Left colon (tissue), 2 donors: ENCODE measurements around the gene PRSS27. TPM values are rescaled to one million over a fixed set of nuclear protein-coding genes. Genes with fewer than 3 reads are reported as not detected.
A peak's percentile ranks its signal among the peaks of the same experiment; 100 is the strongest.
"Not testable (repeated sequence)": the region's sequence is repeated elsewhere in the genome, so short reads cannot be mapped to it uniquely, and the experiment has no call there.

Source experiments
- ATAC-seq: fragments of 200-7000 bp; cut with Tn5 transposase; one replicate; pipeline ENCODE4 v1.9.1; 2020; ENCODE audit warnings: mild to moderate bottlenecking, moderate library complexity
- DNase-seq, 2 donors: peaks; one replicate each; pipeline ENCODE4 v3.0.0-alpha.2; 2020
- intact Hi-C, 2 donors: fragments of 100-400 bp; cut with DNase I in 1 of 2; cut with micrococcal nuclease in 1 of 2; formaldehyde crosslinking; loops; one replicate each; pipeline versions ENCODE4 v1.11.2 to v1.14.0; 2022; cut with DNase I, micrococcal nuclease
- total RNA-seq, 2 donors: library from RNA; stranded (reverse); fragmentation: NEBNext Ultra II Directional; extraction: Animal tissue kit (Norgen Biotek cat#: 25700); gene quantifications; one replicate each; pipeline ENCODE4 v1.2.1, GENCODE V29; 2021
- donor health status: DM: no; HTN: no; CAD: no.
- donor health status: DM: yes; HTN: yes; CAD: no.

The PRSS27 gene
- total RNA-seq, 2 donors from 2014 or later, result 0.34 to 0.76 TPM

DNA sequence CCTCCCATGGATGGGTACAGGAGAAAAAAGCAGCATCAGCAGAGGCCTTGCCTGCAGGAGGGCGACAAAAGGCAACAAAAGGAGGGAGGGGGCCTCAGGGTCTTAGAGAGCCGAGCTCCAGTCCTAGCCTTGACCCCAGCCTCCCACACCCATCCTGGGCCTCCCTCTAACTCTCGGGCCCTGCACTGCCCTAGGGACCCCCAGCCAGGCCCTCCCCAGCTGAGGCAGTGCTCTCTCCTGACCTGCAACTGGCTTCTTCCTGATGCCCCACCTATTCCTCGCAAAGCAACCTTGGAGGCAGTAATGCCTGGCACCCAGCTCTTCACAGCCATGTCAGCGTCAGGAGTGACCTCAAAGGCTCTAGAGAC lies 17.2 kb upstream of the PRSS27 start:
- DNase-seq, result no peak
- ATAC-seq, result no peak
- intact Hi-C loops, result no loop called here

GRCh38 chr16:2736476-2737237 lies 16.6 kb upstream of the PRSS27 start:
- DNase-seq, result no peak
- ATAC-seq, result no peak
- intact Hi-C loops, result no loop called here

- no peak for ATAC-seq
- intact Hi-C loops, result no loop called here
Measured at GRCh38 chr16:2734844-2735515, 15.0 kb upstream of the PRSS27 start.

GRCh38 chr16:2728034-2728433 lies 8.0 kb upstream of the PRSS27 start:
- intact Hi-C loops, result no loop called here
- DNase-seq (no peak), ATAC-seq (no peak)

More at GRCh38 chr16:2734844-2735515, 15.0 kb upstream of the PRSS27 start:
- no peak for DNase-seq

- no peak for DNase-seq
- ATAC-seq, result no peak
- intact Hi-C loops, result no loop called here
Measured at GRCh38 chr16:2726923-2727322, 6.9 kb upstream of the PRSS27 start.

DNA sequence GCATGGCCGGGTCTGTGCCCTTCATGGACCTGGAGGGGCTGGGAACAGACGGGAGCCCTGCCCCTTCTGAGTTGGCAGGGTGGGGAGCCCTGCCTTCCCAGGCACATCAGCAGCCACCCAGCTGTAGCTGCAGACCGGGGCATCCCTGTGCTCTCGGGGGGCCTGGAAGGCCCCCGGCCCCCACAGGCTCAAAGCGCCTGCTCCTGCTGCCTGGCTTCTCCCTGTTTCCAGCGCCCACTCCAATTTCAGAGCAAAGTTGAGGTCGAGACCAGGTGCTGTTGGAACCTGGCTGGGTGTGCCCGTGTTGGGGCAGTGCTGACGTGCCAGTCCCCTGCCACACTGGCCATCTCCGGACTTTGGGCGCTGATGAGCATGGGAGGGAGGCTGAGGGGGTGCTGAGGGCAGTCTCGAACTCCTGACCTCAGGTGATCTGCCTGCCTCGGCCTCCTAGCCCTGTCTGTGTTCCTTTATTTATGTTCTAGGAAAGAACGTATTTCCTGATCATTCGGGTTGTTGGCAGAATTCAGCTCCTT lies 4.9 kb upstream of the PRSS27 start:
- intact Hi-C loops, result no loop called here
- ATAC-seq (no peak), DNase-seq (no peak)

DNA sequence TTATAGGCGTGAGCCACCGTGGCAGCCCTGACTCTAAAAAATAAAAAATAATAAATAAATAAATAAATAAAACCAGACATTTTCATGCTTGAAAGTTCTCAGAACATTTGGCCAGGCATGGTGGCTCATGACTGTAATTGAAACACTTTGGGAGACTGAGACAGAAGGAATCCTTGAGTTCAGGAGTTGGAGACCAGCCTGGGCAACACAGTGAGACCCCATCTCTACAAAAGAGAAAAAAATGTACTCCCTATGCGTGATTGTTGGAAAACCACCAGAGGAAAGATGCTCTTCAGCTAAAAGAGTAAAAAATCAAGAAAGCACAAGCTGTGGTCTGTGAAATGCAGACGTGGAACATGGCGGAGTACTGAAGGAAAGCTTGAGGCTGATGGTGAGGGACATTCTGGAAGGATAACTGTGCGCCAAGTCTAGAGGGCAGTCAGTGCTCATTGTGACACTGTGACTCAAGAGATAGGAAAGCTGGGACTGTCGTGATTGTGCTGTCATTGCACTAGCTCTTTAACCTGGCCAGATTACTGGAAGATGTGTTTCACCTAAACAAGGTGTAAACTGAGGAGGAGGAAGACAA lies 4.2 kb upstream of the PRSS27 start:
- intact Hi-C loops, result no loop called here
- DNase-seq, result no peak
- ATAC-seq, result no peak

DNA sequence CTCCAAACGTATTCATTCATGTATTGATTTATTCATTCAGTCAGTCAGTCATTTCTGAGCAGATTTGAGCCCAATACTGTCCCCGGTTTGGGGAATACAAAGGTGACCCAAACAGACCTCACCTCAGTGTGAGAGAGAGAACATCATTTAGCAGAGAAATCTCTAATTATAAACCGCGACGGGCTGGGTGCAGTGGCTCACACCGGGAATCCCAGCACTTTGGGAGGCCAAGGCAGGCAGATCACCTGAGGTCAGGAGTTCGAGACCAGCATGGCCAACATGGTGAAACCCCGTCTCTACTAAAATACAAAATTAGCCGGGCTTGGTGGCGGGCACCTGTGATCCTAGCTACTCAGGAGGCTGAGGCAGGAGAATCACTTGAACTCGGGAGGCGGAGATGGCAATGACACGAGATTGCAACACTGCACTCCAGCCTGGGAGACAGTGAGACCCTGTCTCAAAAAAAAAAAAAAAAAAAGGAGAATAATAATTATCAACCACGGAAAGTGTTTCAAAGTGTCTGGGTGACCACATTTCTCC lies 1.7 kb upstream of the PRSS27 start:
- intact Hi-C loops, DNase-seq, ATAC-seq: not testable (repeated sequence)

DNA sequence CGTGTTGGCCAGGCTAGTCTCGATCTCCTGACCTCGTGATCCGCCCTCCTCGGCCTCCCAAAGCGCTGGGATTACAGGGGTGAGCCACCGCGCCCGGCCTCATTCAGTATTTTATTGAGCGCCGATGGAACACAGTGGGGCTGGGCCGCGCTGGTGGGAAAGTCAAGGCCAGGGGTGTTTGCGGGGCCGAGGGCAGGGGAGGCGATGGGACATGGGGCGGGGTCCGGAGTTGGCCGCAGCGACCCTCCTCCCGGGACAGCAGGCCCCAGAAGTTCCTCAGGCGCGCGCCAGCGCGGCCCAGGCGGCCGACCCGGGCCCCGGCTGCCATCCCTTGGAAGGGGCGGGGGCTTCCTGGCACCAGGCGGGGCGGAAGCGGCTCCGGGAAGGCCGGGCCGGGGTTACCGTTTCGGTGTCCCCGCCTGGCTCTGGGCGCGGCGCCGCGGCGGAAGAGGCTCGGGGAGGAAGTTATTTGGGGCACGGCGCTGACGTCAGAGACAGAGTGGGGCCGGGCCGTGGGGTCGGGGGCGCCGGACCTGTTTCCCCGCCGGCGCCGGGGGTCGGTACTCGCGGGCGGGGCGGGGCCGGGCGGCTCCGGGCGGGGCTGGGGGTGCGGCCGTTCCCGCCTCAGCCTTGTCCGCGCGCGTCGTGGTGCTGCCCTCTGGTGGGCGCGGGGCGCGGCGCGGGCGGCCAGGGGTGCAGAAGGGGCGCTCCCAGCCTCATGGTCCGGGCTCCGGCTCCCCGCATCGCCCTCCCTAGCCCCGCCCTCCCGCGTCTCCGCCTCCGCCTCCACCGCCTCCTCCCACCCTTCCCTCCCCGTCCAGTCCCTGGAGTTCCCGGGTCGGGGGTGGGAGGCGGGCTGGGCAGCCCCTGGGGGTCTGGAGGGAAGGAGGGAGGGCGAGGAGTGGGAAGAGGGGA lies 952 bp upstream of the PRSS27 start:
- peak; percentile 86 to 90 for DNase-seq
- intact Hi-C loops, result no loop called here

GRCh38 chr16:2719328-2720063 lies 528 bp downstream of the PRSS27 start:
- peak; percentile 73 for ATAC-seq
- intact Hi-C loops, result no loop called here
- peak; percentile 66 to 90 for DNase-seq

More for the DNA sequence above, 952 bp upstream of the PRSS27 start:
- peak; percentile 80 for ATAC-seq

GRCh38 chr16:2717383-2718263 lies 2.4 kb downstream of the PRSS27 start:
- no peak for ATAC-seq
- intact Hi-C loops, result no loop called here
- no peak for DNase-seq

DNA sequence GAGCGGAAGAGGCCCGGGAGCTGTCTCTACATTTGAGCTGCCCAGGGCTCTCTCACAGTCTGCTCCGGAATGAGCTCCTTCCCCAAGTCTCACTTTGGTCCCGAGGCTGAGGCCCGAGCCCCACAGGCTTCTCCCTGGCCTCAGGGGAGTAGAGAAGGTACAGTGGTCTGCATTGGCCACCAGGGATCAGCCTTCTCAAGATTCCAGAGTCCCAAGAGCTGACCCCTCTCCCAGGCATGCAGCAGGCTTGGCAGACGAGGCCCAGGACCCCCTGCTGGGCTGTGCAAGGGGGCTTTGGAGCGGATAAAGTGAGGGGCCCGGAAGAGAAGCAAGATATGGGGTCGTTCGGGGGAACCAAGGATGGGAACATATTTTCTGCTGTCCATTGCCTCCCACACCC lies 3.1 kb downstream of the PRSS27 start:
- no peak for ATAC-seq
- intact Hi-C loops, result no loop called here

GRCh38 chr16:2715966-2716885 lies 3.8 kb downstream of the PRSS27 start:
- ATAC-seq (no peak), DNase-seq (no peak)
- intact Hi-C loops, result no loop called here

More for the DNA sequence above, 3.1 kb downstream of the PRSS27 start:
- DNase-seq, result no peak

DNA sequence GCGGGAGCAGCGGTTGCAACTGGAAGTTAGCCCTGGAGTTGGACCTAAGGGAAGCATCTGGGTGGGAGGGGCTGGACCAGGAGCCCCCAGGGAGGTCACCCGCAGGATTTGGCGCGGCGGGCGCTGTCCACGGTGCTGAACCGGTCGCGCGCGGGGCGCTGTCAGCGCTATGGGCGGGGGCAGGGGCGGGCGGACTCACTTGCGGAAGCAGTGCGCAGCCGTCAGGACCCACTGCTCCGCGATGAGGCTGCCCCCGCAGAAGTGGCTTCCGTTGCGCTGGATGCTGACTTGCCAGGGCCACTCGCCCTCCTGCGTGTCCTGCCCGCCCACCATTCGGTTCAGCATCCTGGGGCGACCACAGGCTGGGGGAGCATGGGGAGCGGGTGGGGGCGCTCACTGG lies 4.5 kb downstream of the PRSS27 start:
- DNase-seq (peak; percentile 49 to 76), ATAC-seq (peak; percentile 46)
- intact Hi-C loops, result no loop called here

GRCh38 chr16:2715064-2715463 lies 5.0 kb downstream of the PRSS27 start:
- intact Hi-C loops, result no loop called here
- DNase-seq (no peak), ATAC-seq (no peak)
